SKM-1 treated with dmso at 0.1 percent for 144 hours (cell line): ENCODE data around the gene STAC.
"Not testable (repeated sequence)": the region's sequence is repeated elsewhere in the genome, so short reads cannot be mapped to it uniquely, and the experiment has no call there.

Experiments used
- DNase-seq: peaks from one replicate; lab custom pipeline; 2025; ENCODE audit not compliant: unreplicated experiment; lab: John Stamatoyannopoulos, UW

STAC gene

DNA sequence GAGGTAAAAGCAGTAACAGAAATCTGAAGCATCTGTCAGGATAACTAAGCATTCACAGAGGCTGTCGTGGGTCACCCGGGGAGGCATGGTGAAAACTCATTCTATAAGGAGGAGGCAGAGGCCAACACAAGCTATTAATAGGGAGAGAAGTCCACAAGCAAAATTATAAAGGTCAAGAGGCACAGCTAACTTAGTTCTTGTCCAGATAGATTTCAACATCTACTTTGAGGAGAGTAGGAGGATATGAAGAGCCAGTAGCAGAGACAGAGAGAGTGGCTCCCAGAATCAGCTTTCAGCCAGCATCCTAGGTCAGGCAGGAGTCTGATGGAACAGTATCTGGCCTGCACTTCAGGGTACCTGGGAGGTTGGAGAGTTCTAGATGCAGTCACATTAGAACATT, 95.3 kb downstream of the STAC start:
- DNase-seq, result no peak

- peak; percentile 1 for DNase-seq
These were observed 96.1 kb downstream of the STAC start for GRCh38 chr3:36476286-36476942.

DNA sequence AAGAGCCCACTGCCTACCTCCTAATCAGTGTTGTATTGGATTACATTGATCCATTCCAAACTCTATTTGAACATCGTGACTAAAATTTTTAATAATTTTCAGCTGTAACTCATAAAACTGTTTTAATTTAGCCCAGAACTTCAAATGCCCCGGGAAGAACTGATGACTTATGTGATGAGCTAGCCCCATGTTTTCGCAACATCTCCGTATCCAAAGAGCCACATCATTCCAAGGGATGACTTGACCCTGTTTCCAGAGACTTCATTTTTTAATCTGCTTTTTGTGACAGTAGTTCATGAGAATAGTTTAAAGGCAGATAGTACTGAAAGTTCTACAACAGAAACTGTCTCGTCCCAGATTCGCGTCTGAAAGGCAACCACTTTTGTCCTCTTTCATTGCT, 97.4 kb downstream of the STAC start:
- DNase-seq, result no peak

GRCh38 chr3:36480911-36481648, 100.8 kb downstream of the STAC start:
- DNase-seq, result no peak

- peak; percentile 27 for DNase-seq
These were observed 102.0 kb downstream of the STAC start for GRCh38 chr3:36482256-36482655.

GRCh38 chr3:36482880-36483279, 102.6 kb downstream of the STAC start:
- no peak for DNase-seq

- no peak for DNase-seq
These were observed 103.4 kb downstream of the STAC start for GRCh38 chr3:36483709-36484108.

- no peak for DNase-seq
These were observed 104.1 kb downstream of the STAC start for GRCh38 chr3:36484386-36484785.

DNA sequence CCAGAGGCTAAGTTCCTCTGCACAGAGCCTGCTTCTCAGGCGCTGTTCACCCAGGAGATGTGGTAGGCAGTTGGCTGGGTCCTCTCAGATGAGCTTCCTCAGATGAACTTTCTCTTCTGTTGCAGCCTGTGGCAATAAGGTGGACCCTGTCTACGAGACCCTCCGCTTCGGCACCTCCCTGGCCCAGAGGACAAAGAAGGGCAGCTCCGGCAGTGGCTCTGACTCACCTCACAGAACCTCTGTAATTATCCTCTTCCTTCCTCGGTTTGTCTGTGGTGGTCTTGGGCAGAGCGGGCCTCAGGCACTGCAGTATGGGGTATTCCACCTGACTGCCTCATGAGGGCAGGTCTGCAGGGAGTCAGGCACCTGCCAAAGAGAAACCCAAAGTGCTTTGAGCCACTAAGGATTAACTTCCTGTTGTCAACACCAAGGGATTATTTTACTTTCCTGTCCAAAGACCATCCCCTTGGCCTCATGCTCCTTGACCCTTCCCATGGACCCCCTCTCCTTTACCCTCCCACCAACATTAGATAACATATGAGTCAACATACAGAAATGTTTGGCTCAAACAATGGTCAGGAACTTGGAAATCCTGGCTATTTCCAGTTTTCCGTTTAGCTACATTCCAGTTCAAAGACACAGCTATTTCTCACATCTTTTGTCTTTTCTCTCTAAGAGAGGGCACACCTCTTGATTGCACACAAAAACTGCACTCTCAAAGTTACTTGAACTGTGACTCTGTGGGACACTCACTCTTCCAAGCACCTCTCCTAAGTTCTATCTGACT, 105.9 kb downstream of the STAC start:
- DNase-seq, result no peak

GRCh38 chr3:36487616-36488015, 107.3 kb downstream of the STAC start:
- no peak for DNase-seq

- no peak for DNase-seq
These were observed 107.9 kb downstream of the STAC start for GRCh38 chr3:36488077-36488789.

DNA sequence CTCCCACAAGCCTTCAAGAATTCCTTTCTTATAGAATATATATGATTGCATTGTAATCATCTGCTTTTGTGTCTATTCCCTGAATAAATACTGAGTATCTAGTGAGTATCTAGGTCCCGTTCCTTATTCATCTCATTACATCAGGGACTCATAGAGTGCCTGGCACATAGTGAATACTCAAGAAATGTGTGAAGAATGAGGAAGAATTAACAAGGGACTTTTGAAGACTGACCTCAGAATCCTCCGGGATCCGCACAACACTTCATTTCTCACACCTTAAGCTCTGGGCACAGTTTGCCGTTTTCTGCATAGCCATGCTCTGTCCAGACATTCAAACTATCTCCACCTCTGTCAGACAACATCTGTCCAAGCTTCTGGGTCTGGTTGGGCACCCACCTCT, 108.8 kb downstream of the STAC start:
- no peak for DNase-seq

DNA sequence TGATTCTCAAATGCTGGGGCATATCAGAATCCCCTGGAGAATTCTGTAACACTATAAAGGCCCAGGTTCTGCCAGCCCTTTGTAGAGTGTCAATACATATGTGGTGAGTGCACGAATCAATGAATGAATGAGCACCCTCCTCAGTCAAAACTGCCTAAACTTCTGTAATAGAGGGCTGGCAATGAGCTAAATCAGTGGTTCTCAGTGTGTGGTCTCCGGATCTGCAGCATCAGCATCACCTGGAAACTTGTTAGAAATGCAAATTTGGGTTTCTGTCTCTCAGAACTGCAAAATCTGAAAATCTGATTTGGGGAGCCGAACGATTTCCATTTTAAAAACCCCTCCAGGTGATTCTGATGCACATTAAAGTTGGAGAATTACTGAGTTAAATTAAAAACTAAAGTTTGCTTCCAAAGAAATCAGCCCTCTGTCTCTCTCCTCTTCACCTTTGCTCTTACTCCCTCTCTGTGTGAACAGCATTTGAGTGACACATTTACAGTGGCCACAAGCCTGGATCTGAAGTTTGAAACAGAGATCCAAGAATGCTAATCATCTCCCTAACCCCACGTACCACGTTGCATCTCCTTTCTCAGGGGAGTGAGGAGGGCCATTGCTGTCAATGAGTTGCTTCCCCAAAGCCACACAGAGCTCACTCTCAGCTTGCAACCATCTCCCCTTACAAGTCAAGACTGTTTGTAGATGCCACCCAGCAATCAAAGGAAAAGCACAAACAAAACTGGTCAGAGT, 109.5 kb downstream of the STAC start:
- DNase-seq, result no peak

DNA sequence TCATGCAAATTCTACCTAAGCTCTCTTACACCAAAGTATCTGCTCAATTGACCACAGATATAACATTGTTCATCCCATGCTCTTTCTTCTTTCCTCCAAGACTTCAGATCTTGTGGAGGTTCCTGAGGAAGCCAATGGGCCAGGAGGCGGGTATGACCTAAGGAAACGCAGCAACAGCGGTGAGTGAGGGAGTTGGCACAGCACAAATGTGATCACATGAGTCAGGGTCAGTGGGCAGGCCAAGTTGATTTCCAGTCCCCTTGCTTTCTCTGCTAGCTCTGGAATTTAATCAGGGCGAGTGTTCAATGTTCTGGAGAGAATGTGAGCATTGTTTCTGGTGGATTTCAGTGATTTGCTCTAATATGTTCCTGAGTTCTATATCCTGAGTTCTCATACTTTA, 112.7 kb downstream of the STAC start:
- DNase-seq, result no peak

DNA sequence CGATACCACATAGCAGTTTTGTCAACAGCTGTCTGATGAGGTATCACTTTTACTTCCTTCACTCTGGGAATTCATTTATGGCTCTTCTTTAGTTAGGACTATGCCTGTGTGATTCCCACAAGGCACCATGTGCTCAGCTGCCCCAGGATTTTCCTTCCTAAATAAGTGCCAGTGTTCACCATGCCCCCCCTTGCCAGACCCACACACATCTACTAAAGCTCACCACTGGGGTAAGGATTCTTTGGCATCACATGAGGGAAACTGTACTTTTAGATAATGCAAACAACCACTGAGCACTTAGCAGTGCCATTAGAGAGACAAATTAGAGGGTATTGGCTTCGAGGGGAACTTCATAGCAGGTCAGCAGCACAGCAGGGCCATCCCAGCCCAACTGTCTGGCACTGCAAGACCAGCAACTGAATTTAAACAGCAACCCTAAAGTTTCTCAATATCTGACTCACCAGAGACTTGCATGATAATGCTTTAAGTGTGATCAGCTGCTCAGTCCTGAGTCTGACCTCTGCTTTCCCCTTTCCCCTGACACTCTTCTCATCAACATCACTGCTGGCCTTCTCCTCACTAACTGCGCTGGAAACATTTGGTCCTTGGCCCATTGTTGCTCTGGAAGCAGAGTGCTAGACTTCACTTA, 114.3 kb downstream of the STAC start:
- peak; percentile 56 for DNase-seq

GRCh38 chr3:36496684-36497633, 116.7 kb downstream of the STAC start:
- DNase-seq, result peak; percentile 16

DNA sequence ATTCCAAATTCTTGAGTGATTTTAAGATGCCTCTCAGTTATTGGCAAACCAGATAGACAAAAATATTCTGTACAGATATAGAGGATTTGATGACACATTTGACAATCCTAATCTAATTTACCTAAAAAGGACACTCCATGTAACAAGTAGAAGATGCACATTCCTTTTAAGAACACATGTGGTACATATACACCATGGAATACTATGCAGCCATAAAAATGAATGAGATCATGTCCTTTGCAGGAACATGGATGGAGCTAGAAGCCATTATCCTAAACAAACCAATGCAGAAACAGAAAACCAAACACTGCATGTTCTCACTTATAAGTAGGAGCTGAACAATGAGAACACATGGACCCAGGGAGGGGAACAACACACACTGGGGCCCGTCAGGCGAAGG, 119.7 kb downstream of the STAC start:
- DNase-seq, result not testable (repeated sequence)

- DNase-seq, result peak; percentile 35
These were observed 121.3 kb downstream of the STAC start for GRCh38 chr3:36501616-36502015.

GRCh38 chr3:36505393-36505792, 125.1 kb downstream of the STAC start:
- no peak for DNase-seq
